Peyer's patch (tissue), 4 donors: Measurements from ENCODE around the gene TMEM176A.

ENCODE experiments used
- CTCF ChIP-seq, 6 experiments: fragments of 450-650 bp in 4 of 6; fragments of 200-600 bp in 2 of 6; sonication (generic) in 1 of 6; IDR thresholded peaks; one replicate each; pipeline ENCODE4 v1.5.1; 2017 to 2019; ENCODE audit warnings: antibody characterized with exemption in 6 of 6, mild to moderate bottlenecking in 3 of 6, moderate library complexity in 1 of 6
- POLR2A ChIP-seq, 2 donors: fragments of 450-650 bp; IDR thresholded peaks; one replicate each; pipeline ENCODE4 v1.5.1; 2017; ENCODE audit warnings: antibody characterized with exemption in 2 of 2, mild to moderate bottlenecking in 2 of 2, moderate library complexity in 2 of 2

- no peak for TF ChIP-seq CTCF (IDR thresholded peaks at IDR 0.05)
- TF ChIP-seq POLR2A (IDR thresholded peaks at IDR 0.05), result no peak
Observed at GRCh38 chr7:150830937-150831336, 30.4 kb downstream of the TMEM176A start.
